Pancreas (tissue), 10 donors: Measurements from ENCODE around the gene TOR4A. TPM values are rescaled to one million over a fixed set of nuclear protein-coding genes. Genes with fewer than 3 reads are reported as not detected.

ENCODE experiments used
- ATAC-seq, 4 donors: fragments of 200-7000 bp; cut with Tn5 transposase; one replicate each; pipeline versions ENCODE4 v1.8.0 to v1.9.1; 2020; ENCODE audit warnings: mild to moderate bottlenecking in 4 of 4, moderate library complexity in 4 of 4
- DNase-seq, 6 donors: peaks; one replicate each; pipeline ENCODE4 v3.0.0-alpha.2; 2020
- FAIRE-seq: peaks from 2 replicates; lab custom pipeline; 2012; peaks lifted over from hg19 to GRCh38; lab: Jason Lieb, UNC
- H3K27ac ChIP-seq, 4 donors: fragments of 200-600 bp; sonication (generic); 1 replicate in 3 of 4; 2 replicates in 1 of 4; pipeline versions ENCODE4 v1.5.0 to v1.8.0; 2020
- H3K27me3 ChIP-seq, 4 donors: fragments of 200-600 bp; one replicate each; pipeline ENCODE4 v1.8.0; 2021
- H3K36me3 ChIP-seq, 3 donors: fragments of 200-600 bp; sonication (generic) in 1 of 3; one replicate each; pipeline versions ENCODE4 v1.5.0 to v1.8.0; 2020 to 2021
- H3K4me1 ChIP-seq, 3 donors: fragments of 200-600 bp; one replicate each; pipeline ENCODE4 v1.8.0; 2021
- H3K4me3 ChIP-seq, 4 donors: fragments of 200-600 bp; sonication (generic) in 2 of 4; one replicate each; pipeline versions ENCODE4 v1.5.0 to v1.8.0; 2020 to 2021
- H3K9me3 ChIP-seq, 4 donors: fragments of 200-600 bp; one replicate each; pipeline ENCODE4 v1.8.0; 2021
- WGBS, 2 donors: extraction: QIAGEN DNeasy Blood & Tissue Kit; methylation state at CpG; one replicate each; pipeline ENCODE4 v1.1.7; 2013; 5-methylcytosine and 5-hydroxymethylcytosine counted together
- intact Hi-C, 3 donors: fragments of 100-400 bp; cut with DNase I; formaldehyde crosslinking; loops; one replicate each; pipeline versions ENCODE4 v1.11.1 to v1.14.2; 2022
- polyA plus RNA-seq, 2 donors: library from polyadenylated mRNA; stranded (reverse); fragments of 200-250 nt; gene quantifications; one replicate each; pipeline ENCODE4 v1.2.3, GENCODE V29; 2013
- total RNA-seq, 6 donors: library from RNA; stranded (reverse); fragmentation: NEBNext Ultra II Directional in 4 of 6; extraction: Animal tissue kit (Norgen Biotek cat#: 25700) in 4 of 6; gene quantifications; one replicate each; pipeline versions ENCODE4 v1.2.1 to v1.2.4, GENCODE V29; 2021 to 2023
- TF ChIP-seq, protein P1 (sequence below), 4 donors: fragments of 200-600 bp; sonication (generic) in 3 of 4; IDR thresholded peaks; one replicate each; pipeline versions ENCODE4 v1.5.0 to v1.8.0; 2021; ENCODE audit warnings: antibody characterized with exemption in 4 of 4
- donor health status: healthy with polysubstance abuse.
- donor health status: DM: no; HTN: no; CAD: no; lungs with moderate emphysema.
- donor health status: DM: no; HTN: no; CAD: no.
- donor health status: control.
- donor health status: control.
- donor health status: Bipolar disorder and iron deficiency.
- donor health status: DM: yes; HTN: yes; CAD: no.
- donor health status: DM: no; HTN: no; CAD: no.
- donor health status: DM: no; HTN: no; CAD: no.
- donor health status: DM: yes; HTN: yes; CAD: no.

TOR4A gene
- total and polyA plus RNA-seq, 8 donors, result 1.4 to 6.8 (median 4.2) TPM

DNA sequence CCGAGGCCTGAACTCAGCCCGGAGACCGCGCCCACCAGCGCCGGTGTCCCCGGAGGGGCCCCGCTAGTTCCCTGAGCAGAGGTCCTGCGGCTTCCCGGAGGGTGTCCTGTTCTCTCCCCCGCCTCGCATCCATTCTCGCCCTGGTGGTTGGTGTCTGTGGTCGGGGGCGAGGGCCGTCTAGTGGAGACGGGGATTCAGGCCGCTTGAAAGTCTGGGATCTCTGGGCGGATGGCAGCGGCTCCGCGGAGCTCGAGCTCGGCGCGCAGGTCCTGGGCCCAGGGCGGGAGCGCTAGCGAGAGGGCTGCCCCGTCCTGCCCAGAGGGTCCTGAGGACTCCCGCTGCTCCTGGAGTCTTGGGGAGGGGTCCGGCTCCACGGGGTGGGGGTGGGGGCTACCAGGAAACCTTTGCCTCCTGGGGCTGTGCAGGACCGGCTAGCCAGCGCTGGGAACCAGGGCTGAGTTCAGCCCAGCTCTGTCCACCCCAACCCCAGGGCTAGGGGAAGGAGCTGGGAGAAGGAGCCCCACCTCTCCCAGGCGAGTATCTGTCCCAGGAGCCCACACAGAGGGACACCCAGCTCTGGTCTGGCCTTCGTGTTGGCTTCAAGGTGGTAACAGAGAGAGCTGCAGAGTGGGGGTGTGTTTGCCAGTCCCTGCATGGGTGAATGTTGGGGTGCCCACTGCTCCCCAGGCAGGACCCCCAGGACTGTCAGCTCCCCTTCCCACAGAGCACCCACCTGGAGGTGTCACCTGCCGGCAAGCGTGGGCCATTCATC lies 4.0 kb downstream of the TOR4A start:
- TF ChIP-seq, protein P1, sequence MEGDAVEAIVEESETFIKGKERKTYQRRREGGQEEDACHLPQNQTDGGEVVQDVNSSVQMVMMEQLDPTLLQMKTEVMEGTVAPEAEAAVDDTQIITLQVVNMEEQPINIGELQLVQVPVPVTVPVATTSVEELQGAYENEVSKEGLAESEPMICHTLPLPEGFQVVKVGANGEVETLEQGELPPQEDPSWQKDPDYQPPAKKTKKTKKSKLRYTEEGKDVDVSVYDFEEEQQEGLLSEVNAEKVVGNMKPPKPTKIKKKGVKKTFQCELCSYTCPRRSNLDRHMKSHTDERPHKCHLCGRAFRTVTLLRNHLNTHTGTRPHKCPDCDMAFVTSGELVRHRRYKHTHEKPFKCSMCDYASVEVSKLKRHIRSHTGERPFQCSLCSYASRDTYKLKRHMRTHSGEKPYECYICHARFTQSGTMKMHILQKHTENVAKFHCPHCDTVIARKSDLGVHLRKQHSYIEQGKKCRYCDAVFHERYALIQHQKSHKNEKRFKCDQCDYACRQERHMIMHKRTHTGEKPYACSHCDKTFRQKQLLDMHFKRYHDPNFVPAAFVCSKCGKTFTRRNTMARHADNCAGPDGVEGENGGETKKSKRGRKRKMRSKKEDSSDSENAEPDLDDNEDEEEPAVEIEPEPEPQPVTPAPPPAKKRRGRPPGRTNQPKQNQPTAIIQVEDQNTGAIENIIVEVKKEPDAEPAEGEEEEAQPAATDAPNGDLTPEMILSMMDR (IDR thresholded peaks at IDR 0.05), result no peak
- Histone ChIP-seq H3K4me1 (peaks cover 0 to 4% (median 3%) of the 10 kb centered on the region in 3 donors), H3K4me3 (no peak overlapping the region), H3K27me3 (no peaks in the 10 kb centered on the region), H3K27ac (no peak overlapping the region), H3K36me3 (no peaks in the 10 kb centered on the region), H3K9me3 (no peaks in the 10 kb centered on the region)
- FAIRE-seq, result no peak
- intact Hi-C loops, result loop anchor here in 2 of 3 donors (5.0 kb wide), 2 partner anchors 126 to 131 kb away; no protein-coding TSS in a partner anchor
- ATAC-seq, result no peak
- DNase-seq, result peak in 1 of 6 donors; percentile 42
- WGBS, 2 donors, result 76 to 86% methylated on average over 39 of the region's 39 CpGs

- TF ChIP-seq, protein P1 (IDR thresholded peaks at IDR 0.05), result peak; percentile 51 to 62 (median 58)
- no peaks in the 10 kb centered on the region for H3K36me3 ChIP-seq
- peak; percentile 73 to 91 (median 79) for DNase-seq
- H3K4me3 ChIP-seq, result no peak overlapping the region
- H3K27ac ChIP-seq, result no peak overlapping the region
- 31 to 36% methylated on average over 14 of the region's 14 CpGs for WGBS, 2 donors
- ATAC-seq, result peak; percentile 97 to 100 (median 99)
- no peaks in the 10 kb centered on the region for H3K27me3 ChIP-seq
- H3K9me3 ChIP-seq, result no peaks in the 10 kb centered on the region
- FAIRE-seq, result no peak
- intact Hi-C loops, result no loop called here
- H3K4me1 ChIP-seq, result no peaks in the 10 kb centered on the region
Observed at GRCh38 chr9:137286975-137287383, 9.5 kb downstream of the TOR4A start.

GRCh38 chr9:137293094-137293481 lies 15.6 kb downstream of the TOR4A start:
- FAIRE-seq (no peak), ATAC-seq (peak; percentile 2 to 32 (median 8)), DNase-seq (peak; percentile 48 to 83 (median 64))
- Histone ChIP-seq H3K4me3 (peak overlapping the region in 1 of 4 donors; percentile 22), H3K36me3 (no peaks in the 10 kb centered on the region), H3K4me1 (peaks cover 14 to 22% (median 20%) of the 10 kb centered on the region in 3 donors), H3K27me3 (no peaks in the 10 kb centered on the region), H3K27ac (peak overlapping the region; percentile 82 to 93 (median 88)), H3K9me3 (no peaks in the 10 kb centered on the region)
- intact Hi-C loops, result loop anchor here in 1 of 3 donors (10.0 kb wide), 1 partner anchor 232 kb away; no protein-coding TSS in a partner anchor
- WGBS, 2 donors, result 26 to 32% methylated on average over 15 of the region's 15 CpGs
- TF ChIP-seq, protein P1 (IDR thresholded peaks at IDR 0.05), result no peak

DNA sequence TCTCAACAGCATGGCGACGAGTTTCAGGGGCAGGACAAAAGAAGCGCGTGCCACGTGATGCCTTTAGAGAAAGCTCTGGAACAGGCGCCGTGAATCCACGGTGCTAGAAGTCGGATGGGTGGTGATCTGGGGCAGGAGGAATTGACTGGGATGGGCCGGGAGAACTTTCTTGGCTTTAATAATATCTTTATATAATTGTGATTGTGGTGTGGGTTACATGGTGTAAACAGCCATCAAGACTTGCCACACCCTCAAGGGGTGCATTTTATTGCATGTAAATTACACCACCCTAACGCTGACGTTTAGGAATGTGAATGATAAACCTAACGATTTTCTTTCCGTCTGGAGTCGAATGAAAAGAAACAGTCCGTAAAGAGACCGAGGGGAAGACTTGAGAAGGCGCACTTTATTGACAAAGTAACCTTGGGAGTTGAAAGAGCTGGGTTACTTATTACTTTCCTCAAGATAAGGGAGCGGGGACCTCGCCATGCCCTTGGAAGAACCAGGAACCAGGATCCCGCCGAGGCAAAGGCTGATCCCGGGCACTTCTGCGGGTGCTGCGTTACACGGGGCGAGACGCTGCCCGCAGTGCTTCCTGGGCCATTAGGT lies 16.1 kb downstream of the TOR4A start:
- no peaks in the 10 kb centered on the region for H3K36me3 ChIP-seq
- DNase-seq (peak; percentile 53 to 92 (median 84)), FAIRE-seq (peak; percentile 39), ATAC-seq (peak; percentile 73 to 79 (median 74))
- peak overlapping the region; percentile 82 to 93 (median 88) for H3K27ac ChIP-seq
- 13 to 18% methylated on average over 29 of the region's 29 CpGs for WGBS, 2 donors
- peak overlapping the region in 2 of 4 donors; percentile 10 to 22 for H3K4me3 ChIP-seq
- H3K27me3 ChIP-seq, result no peaks in the 10 kb centered on the region
- peaks cover 14 to 26% (median 22%) of the 10 kb centered on the region in 3 donors for H3K4me1 ChIP-seq
- intact Hi-C loops, result loop anchor here in 1 of 3 donors (10.0 kb wide), 1 partner anchor 231 kb away; no protein-coding TSS in a partner anchor
- H3K9me3 ChIP-seq, result no peaks in the 10 kb centered on the region
- TF ChIP-seq, protein P1 (IDR thresholded peaks at IDR 0.05), result no peak
